Sigmoid colon (tissue), 7 donors: ENCODE measurements around the gene UBE3A. TPM values are rescaled to one million over a fixed set of nuclear protein-coding genes. Genes with fewer than 3 reads are reported as not detected.

Experiments used
- DNase-seq: peaks from one replicate; pipeline ENCODE4 v3.0.0-alpha.2; 2019
- H3K27ac ChIP-seq, 4 donors: fragments of 200-600 bp; sonication (generic); one replicate each; pipeline ENCODE4 v1.5.1; 2016 to 2019; ENCODE audit warnings: mild to moderate bottlenecking in 1 of 4
- H3K27me3 ChIP-seq, 3 donors: fragments of 200-600 bp; sonication (generic); one replicate each; pipeline ENCODE4 v1.5.1; 2019; ENCODE audit warnings: mild to moderate bottlenecking in 1 of 3
- H3K36me3 ChIP-seq, 4 donors: fragments of 200-600 bp; sonication (generic); one replicate each; pipeline ENCODE4 v1.5.1; 2016 to 2019
- H3K4me1 ChIP-seq, 4 donors: fragments of 200-600 bp; sonication (generic); one replicate each; pipeline ENCODE4 v1.5.1; 2017 to 2019
- H3K4me3 ChIP-seq, 4 donors: fragments of 200-600 bp; sonication (generic); one replicate each; pipeline ENCODE4 v1.5.1; 2017 to 2019; ENCODE audit warnings: mild to moderate bottlenecking in 2 of 4, moderate library complexity in 1 of 4
- H3K9me3 ChIP-seq, 4 donors: fragments of 200-600 bp in 3 of 4; sonication (generic) in 3 of 4; one replicate each; pipeline versions ENCODE4 v1.5.1 to v1.6.1; 2013 to 2019
- CTCF ChIP-seq, 4 experiments: fragments of 450-650 bp in 3 of 4; fragments of 200-600 bp in 1 of 4; IDR thresholded peaks; one replicate each; pipeline ENCODE4 v1.5.1; 2016 to 2019; ENCODE audit warnings: antibody characterized with exemption in 4 of 4, mild to moderate bottlenecking in 3 of 4, moderate library complexity in 2 of 4
- EP300 ChIP-seq, 4 donors: sonication (generic); formaldehyde crosslinking; IDR thresholded peaks; one replicate each; pipeline ENCODE4 v1.6.1; 2017; ENCODE audit warnings: antibody characterized with exemption in 4 of 4
- POLR2A ChIP-seq, 2 donors: fragments of 450-650 bp; IDR thresholded peaks; one replicate each; pipeline ENCODE4 v1.6.1; 2016; ENCODE audit warnings: antibody characterized with exemption in 2 of 2, mild to moderate bottlenecking in 2 of 2, moderate library complexity in 2 of 2
- POLR2AphosphoS5 ChIP-seq, 4 donors: sonication (generic); formaldehyde crosslinking; IDR thresholded peaks; one replicate each; pipeline ENCODE4 v1.6.1; 2017; ENCODE audit warnings: antibody characterized with exemption in 4 of 4
- WGBS, 2 donors: extraction: QIAGEN DNeasy Blood & Tissue Kit; methylation state at CpG; one replicate each; pipeline ENCODE4 v1.1.7; 2013; 5-methylcytosine and 5-hydroxymethylcytosine counted together
- intact Hi-C: fragments of 100-400 bp; cut with DNase I; formaldehyde crosslinking; loops from one replicate; pipeline ENCODE4 v1.15.1; 2023
- polyA plus RNA-seq, 3 donors: library from polyadenylated mRNA; stranded (reverse); fragments of 200-250 nt; gene quantifications; one replicate each; pipeline ENCODE4 v1.2.3, GENCODE V29; 2013
- total RNA-seq, 4 donors: library from RNA; depleted of rRNA; stranded (reverse); fragments of >200 nt; gene quantifications; one replicate each; pipeline ENCODE4 v1.1.0, GENCODE V29; 2016
- donor health status: healthy with polysubstance abuse.
- donor health status: Bipolar disorder and iron deficiency.
- donor health status: healthy.

Gene UBE3A
- total and polyA plus RNA-seq, 7 donors = 12.6 to 103 (median 70.9) TPM

GRCh38 chr15:25478313-25478712 lies 39.5 kb upstream of the UBE3A start:
- WGBS, 2 donors = 93 to 95% methylated on average over 3 of the region's 3 CpGs
- Histone ChIP-seq H3K27ac (no peak overlapping the region), H3K27me3 (no peaks in the 10 kb centered on the region), H3K9me3 (no peaks in the 10 kb centered on the region), H3K36me3 (no peaks in the 10 kb centered on the region), H3K4me3 (no peak overlapping the region), H3K4me1 (peaks cover 0 to 11% (median 4%) of the 10 kb centered on the region in 4 donors)
- TF ChIP-seq EP300 (IDR thresholded peaks at IDR 0.05) (no peak), POLR2A (IDR thresholded peaks at IDR 0.05) (no peak), POLR2AphosphoS5 (IDR thresholded peaks at IDR 0.05) (no peak), CTCF (IDR thresholded peaks at IDR 0.05) (no peak)
- intact Hi-C loops = no loop called here
- DNase-seq = no peak

- Histone ChIP-seq H3K36me3 (no peaks in the 10 kb centered on the region), H3K27me3 (no peaks in the 10 kb centered on the region), H3K4me3 (no peak overlapping the region), H3K27ac (no peak overlapping the region), H3K9me3 (no peaks in the 10 kb centered on the region), H3K4me1 (peaks cover 0 to 11% (median 4%) of the 10 kb centered on the region in 4 donors)
- no peak for TF ChIP-seq CTCF (IDR thresholded peaks at IDR 0.05)
- TF ChIP-seq EP300 (IDR thresholded peaks at IDR 0.05) = no peak
- no peak for TF ChIP-seq POLR2AphosphoS5 (IDR thresholded peaks at IDR 0.05)
- intact Hi-C loops = no loop called here
- no peak for DNase-seq
- 88 to 92% methylated on average over 5 of the region's 5 CpGs for WGBS, 2 donors
These were observed 39.0 kb upstream of the UBE3A start for GRCh38 chr15:25477816-25478215.

GRCh38 chr15:25474251-25474650 lies 35.4 kb upstream of the UBE3A start:
- Histone ChIP-seq H3K36me3 (no peaks in the 10 kb centered on the region), H3K4me3 (no peak overlapping the region), H3K27ac (no peak overlapping the region), H3K4me1 (no peaks in the 10 kb centered on the region), H3K27me3 (no peaks in the 10 kb centered on the region), H3K9me3 (no peaks in the 10 kb centered on the region)
- 72 to 89% methylated on average over 4 of the region's 4 CpGs for WGBS, 2 donors
- no peak for TF ChIP-seq EP300 (IDR thresholded peaks at IDR 0.05)
- TF ChIP-seq CTCF (IDR thresholded peaks at IDR 0.05) = no peak
- TF ChIP-seq POLR2AphosphoS5 (IDR thresholded peaks at IDR 0.05) = no peak
- no peak for TF ChIP-seq POLR2A (IDR thresholded peaks at IDR 0.05)
- intact Hi-C loops = no loop called here
- DNase-seq = no peak

GRCh38 chr15:25470230-25470629 lies 31.4 kb upstream of the UBE3A start:
- WGBS, 2 donors = 77 to 88% methylated on average over 1 of the region's 1 CpG
- Histone ChIP-seq H3K9me3 (no peaks in the 10 kb centered on the region), H3K4me1 (no peaks in the 10 kb centered on the region), H3K27ac (no peak overlapping the region), H3K4me3 (no peak overlapping the region), H3K36me3 (no peaks in the 10 kb centered on the region), H3K27me3 (no peaks in the 10 kb centered on the region)
- DNase-seq = no peak
- intact Hi-C loops = no loop called here
- TF ChIP-seq POLR2AphosphoS5 (IDR thresholded peaks at IDR 0.05) (no peak), EP300 (IDR thresholded peaks at IDR 0.05) (no peak), CTCF (IDR thresholded peaks at IDR 0.05) (no peak), POLR2A (IDR thresholded peaks at IDR 0.05) (no peak)

- no peak for DNase-seq
- intact Hi-C loops = no loop called here
- H3K4me3 ChIP-seq = no peak overlapping the region
- WGBS, 2 donors = 48 to 65% methylated on average over 1 of the region's 1 CpG
- H3K27me3 ChIP-seq = no peaks in the 10 kb centered on the region
- TF ChIP-seq POLR2A (IDR thresholded peaks at IDR 0.05) (no peak), EP300 (IDR thresholded peaks at IDR 0.05) (no peak), POLR2AphosphoS5 (IDR thresholded peaks at IDR 0.05) (no peak), CTCF (IDR thresholded peaks at IDR 0.05) (no peak)
- H3K27ac ChIP-seq = no peak overlapping the region
- H3K4me1 ChIP-seq = no peaks in the 10 kb centered on the region
- H3K36me3 ChIP-seq = no peaks in the 10 kb centered on the region
- no peaks in the 10 kb centered on the region for H3K9me3 ChIP-seq
These were observed 30.6 kb upstream of the UBE3A start for GRCh38 chr15:25469377-25469776.
